Muscle layer of colon (tissue), 2 donors: ENCODE measurements around the gene SORCS2.

Source experiments
- H3K27ac ChIP-seq: one replicate; pipeline ENCODE4 v1.7.0; 2013; ENCODE audit warnings: low read depth, mild to moderate bottlenecking, low read length, moderate library complexity
- H3K27me3 ChIP-seq, 2 donors: one replicate each; pipeline ENCODE4 v1.7.0; 2013; ENCODE audit warnings: low read length in 2 of 2, mild to moderate bottlenecking in 2 of 2; ENCODE audit not compliant: insufficient read depth in 2 of 2, control insufficient read depth in 1 of 2
- H3K36me3 ChIP-seq: one replicate; pipeline ENCODE4 v1.7.0; 2013; ENCODE audit warnings: mild to moderate bottlenecking, low read length; ENCODE audit not compliant: insufficient read depth
- H3K4me1 ChIP-seq: one replicate; pipeline ENCODE4 v1.7.0; 2013; ENCODE audit warnings: mild to moderate bottlenecking, low read length; ENCODE audit not compliant: insufficient read depth
- H3K4me3 ChIP-seq, 2 donors: one replicate each; pipeline ENCODE4 v1.7.0; 2013; ENCODE audit warnings: low read length in 2 of 2, low read depth in 1 of 2, mild to moderate bottlenecking in 1 of 2, moderate library complexity in 1 of 2
- H3K9ac ChIP-seq: one replicate; pipeline ENCODE4 v1.7.0; 2013; ENCODE audit warnings: low read length
- H3K9me3 ChIP-seq: one replicate; pipeline ENCODE4 v1.7.0; 2013; ENCODE audit warnings: mild to moderate bottlenecking, low read length
- donor health status: abdominal sarcoma.
- donor health status: Adenocarcinoma of cecum.

SORCS2 gene

GRCh38 chr4:7287918-7288280 lies 95.6 kb downstream of the SORCS2 start:
- peaks cover 38% of the 10 kb centered on the region for H3K4me1 ChIP-seq
- H3K9me3 ChIP-seq: no peaks in the 10 kb centered on the region
- H3K36me3 ChIP-seq: no peaks in the 10 kb centered on the region
- H3K4me3 ChIP-seq: no peak overlapping the region
- no peaks in the 10 kb centered on the region for H3K27me3 ChIP-seq
- no peak overlapping the region for H3K9ac ChIP-seq
- H3K27ac ChIP-seq: no peak overlapping the region

GRCh38 chr4:7288751-7289523 lies 96.6 kb downstream of the SORCS2 start:
- Histone ChIP-seq H3K9ac (no peak overlapping the region), H3K4me3 (no peak overlapping the region), H3K4me1 (peaks cover 38% of the 10 kb centered on the region)

GRCh38 chr4:7289589-7289988 lies 97.3 kb downstream of the SORCS2 start:
- Histone ChIP-seq H3K4me1 (peaks cover 38% of the 10 kb centered on the region), H3K9ac (no peak overlapping the region), H3K27ac (no peak overlapping the region), H3K4me3 (no peak overlapping the region), H3K9me3 (no peaks in the 10 kb centered on the region), H3K27me3 (no peaks in the 10 kb centered on the region), H3K36me3 (no peaks in the 10 kb centered on the region)

More at GRCh38 chr4:7288751-7289523, 96.6 kb downstream of the SORCS2 start:
- Histone ChIP-seq H3K27me3 (no peaks in the 10 kb centered on the region), H3K9me3 (no peaks in the 10 kb centered on the region), H3K36me3 (no peaks in the 10 kb centered on the region), H3K27ac (no peak overlapping the region)

- H3K36me3 ChIP-seq: no peaks in the 10 kb centered on the region
- no peak overlapping the region for H3K4me3 ChIP-seq
- H3K27me3 ChIP-seq: no peaks in the 10 kb centered on the region
- peak overlapping the region; percentile 43 for H3K27ac ChIP-seq
- H3K4me1 ChIP-seq: peaks cover 33% of the 10 kb centered on the region
- H3K9me3 ChIP-seq: no peaks in the 10 kb centered on the region
- H3K9ac ChIP-seq: no peak overlapping the region
These were observed 99.2 kb downstream of the SORCS2 start for GRCh38 chr4:7291372-7292114.

- Histone ChIP-seq H3K36me3 (no peaks in the 10 kb centered on the region), H3K9ac (no peak overlapping the region), H3K9me3 (no peaks in the 10 kb centered on the region), H3K4me1 (peaks cover 25% of the 10 kb centered on the region), H3K27me3 (no peaks in the 10 kb centered on the region), H3K27ac (no peak overlapping the region), H3K4me3 (no peak overlapping the region)
These were observed 101.4 kb downstream of the SORCS2 start for GRCh38 chr4:7293703-7294102.

GRCh38 chr4:7294176-7294756 lies 101.9 kb downstream of the SORCS2 start:
- Histone ChIP-seq H3K4me3 (no peak overlapping the region), H3K27me3 (no peaks in the 10 kb centered on the region), H3K36me3 (no peaks in the 10 kb centered on the region), H3K9me3 (no peaks in the 10 kb centered on the region), H3K4me1 (peaks cover 21% of the 10 kb centered on the region), H3K9ac (no peak overlapping the region), H3K27ac (no peak overlapping the region)

GRCh38 chr4:7295197-7295910 lies 103.0 kb downstream of the SORCS2 start:
- Histone ChIP-seq H3K27ac (peak overlapping the region; percentile 40), H3K4me3 (peak overlapping the region; percentile 24 to 45)

GRCh38 chr4:7295911-7296660 lies 103.7 kb downstream of the SORCS2 start:
- H3K4me3 ChIP-seq: peak overlapping the region in 1 of 2 donors; percentile 45
- no peak overlapping the region for H3K9ac ChIP-seq
- H3K9me3 ChIP-seq: no peaks in the 10 kb centered on the region
- no peaks in the 10 kb centered on the region for H3K36me3 ChIP-seq
- H3K27me3 ChIP-seq: no peaks in the 10 kb centered on the region
- peaks cover 17% of the 10 kb centered on the region for H3K4me1 ChIP-seq
- H3K27ac ChIP-seq: peak overlapping the region; percentile 40

More at GRCh38 chr4:7295197-7295910, 103.0 kb downstream of the SORCS2 start:
- Histone ChIP-seq H3K9me3 (no peaks in the 10 kb centered on the region), H3K36me3 (no peaks in the 10 kb centered on the region), H3K27me3 (no peaks in the 10 kb centered on the region), H3K9ac (peak overlapping the region; percentile 25), H3K4me1 (peaks cover 21% of the 10 kb centered on the region)

- Histone ChIP-seq H3K36me3 (no peaks in the 10 kb centered on the region), H3K27me3 (no peaks in the 10 kb centered on the region), H3K4me3 (no peak overlapping the region), H3K4me1 (peaks cover 10% of the 10 kb centered on the region), H3K9ac (no peak overlapping the region), H3K9me3 (no peaks in the 10 kb centered on the region), H3K27ac (no peak overlapping the region)
These were observed 104.5 kb downstream of the SORCS2 start for GRCh38 chr4:7296661-7297335.

- Histone ChIP-seq H3K4me1 (peaks cover 9% of the 10 kb centered on the region), H3K27me3 (no peaks in the 10 kb centered on the region), H3K4me3 (no peak overlapping the region), H3K36me3 (no peaks in the 10 kb centered on the region), H3K9me3 (no peaks in the 10 kb centered on the region), H3K27ac (no peak overlapping the region), H3K9ac (no peak overlapping the region)
These were observed 105.0 kb downstream of the SORCS2 start for GRCh38 chr4:7297374-7297773.
